HepG2 (cell line): ENCODE data around the gene TTYH1. TPM values are rescaled to one million over a fixed set of nuclear protein-coding genes. Genes with fewer than 3 reads are reported as not detected.

Experiments
- ATAC-seq: fragments of 200-7000 bp; cut with Tn5 transposase; 3 replicates; pipeline ENCODE4 v1.9.1; 2020; ENCODE audit warnings: mild to moderate bottlenecking, moderate library complexity
- BruUV-seq: library from RNA; stranded (reverse); fragments of 400-500 nt; replicated peaks from 2 replicates; lab custom pipeline; 2021; lab: Mats Ljungman, UMichigan
- CTCF ChIA-PET: fragments of 300-600 bp; formaldehyde crosslinking; extraction: SDS; loops from one replicate; lab custom pipeline; 2021; ENCODE audit warnings: low total read pairs, inconsistent platforms, low intra/inter-chr PET ratio; lab: Yijun Ruan, JAX
- POLR2A ChIA-PET: fragments of 350-600 bp; sonication (Branson Sonifier 250); formaldehyde crosslinking; loops from one replicate; lab custom pipeline; 2020; ENCODE audit warnings: antibody characterized with exemption, inconsistent platforms; lab: Yijun Ruan, JAX
- DNase-seq: peaks from one replicate; pipeline ENCODE4 v3.0.0-alpha.2; 2015; ENCODE audit warnings: low spot score
- FAIRE-seq: peaks from 3 replicates; lab custom pipeline; 2011; peaks lifted over from hg19 to GRCh38; lab: Jason Lieb, UNC
- H2AFZ ChIP-seq: one replicate; pipeline ENCODE4 v1.6.1; 2011; ENCODE audit warnings: low read length, inconsistent platforms
- H3K27ac ChIP-seq: fragments of 300-600 bp; 3 replicates; pipeline ENCODE4 v1.8.0; 2011; ENCODE audit warnings: mixed run types, mild to moderate bottlenecking, mixed read lengths, low read length, inconsistent platforms; ENCODE audit not compliant: insufficient read depth; ENCODE audit errors: extremely low read length
- H3K27me3 ChIP-seq, 2 experiments: fragments of 200-600 bp in 1 of 2; 2 replicates in 1 of 2; 3 replicates in 1 of 2; pipeline versions ENCODE4 v1.6.0 to v1.8.0; 2011; ENCODE audit warnings: low read length in 2 of 2, mild to moderate bottlenecking in 2 of 2, moderate library complexity in 2 of 2, inconsistent platforms in 1 of 2; ENCODE audit not compliant: insufficient read depth in 2 of 2, control insufficient read depth in 1 of 2
- H3K36me3 ChIP-seq, 2 experiments: fragments of 200-600 bp in 1 of 2; replicated peaks in 1 of 2; 2 replicates in 1 of 2; 3 replicates in 1 of 2; pipeline versions ENCODE4 v1.5.1 to v1.8.0; 2011; ENCODE audit warnings: low read length in 2 of 2, inconsistent platforms in 1 of 2; ENCODE audit not compliant: insufficient read depth in 2 of 2, control insufficient read depth in 1 of 2
- H3K4me1 ChIP-seq: 2 replicates; pipeline ENCODE4 v1.5.1; 2012; ENCODE audit warnings: low read length, inconsistent platforms; ENCODE audit not compliant: insufficient read depth
- H3K4me2 ChIP-seq: 2 replicates; pipeline ENCODE4 v1.6.0; 2011; ENCODE audit warnings: low read depth, low read length, inconsistent platforms
- H3K4me3 ChIP-seq, 3 experiments: fragments of 200-600 bp in 1 of 3; sonication (generic), shearing (Covaris generic) in 1 of 3; replicated peaks in 1 of 3; 2 replicates each; pipeline ENCODE4 v1.5.1; 2011 to 2016; ENCODE audit warnings: low read length in 3 of 3, inconsistent platforms in 2 of 3, low read depth in 2 of 3, mild to moderate bottlenecking in 2 of 3, control low read depth in 1 of 3, mixed read lengths in 1 of 3; ENCODE audit not compliant: insufficient read depth in 1 of 3
- H3K79me2 ChIP-seq: one replicate; pipeline ENCODE4 v1.6.1; 2011; ENCODE audit warnings: low read length, inconsistent platforms; ENCODE audit not compliant: insufficient read depth
- H3K9ac ChIP-seq: 2 replicates; pipeline ENCODE4 v1.6.0; 2011; ENCODE audit warnings: mild to moderate bottlenecking, low read depth, low read length, inconsistent platforms; ENCODE audit not compliant: insufficient read depth
- H3K9me3 ChIP-seq: 2 replicates; pipeline ENCODE4 v1.5.1; 2012; ENCODE audit warnings: mild to moderate bottlenecking, low read length
- H4K20me1 ChIP-seq: 2 replicates; pipeline ENCODE4 v1.6.0; 2011; ENCODE audit warnings: inconsistent platforms, mild to moderate bottlenecking, low read length, moderate library complexity; ENCODE audit not compliant: insufficient read depth
- BCL6 ChIP-seq: IDR thresholded peaks from 2 replicates; pipeline ENCODE4 v1.6.1; 2016; ENCODE audit warnings: missing genetic modification reagents, missing compliant biosample characterization
- BORCS8-MEF2B ChIP-seq: sonication (generic); formaldehyde crosslinking; IDR thresholded peaks from 2 replicates; pipeline ENCODE4 v1.8.0; 2022; ENCODE audit warnings: mild to moderate bottlenecking, missing genetic modification reagents
- DMAP1 ChIP-seq: IDR thresholded peaks from 2 replicates; pipeline ENCODE4 v1.6.1; 2016
- EHMT2 ChIP-seq: fragments of 200-600 bp; sonication (generic); IDR thresholded peaks from 2 replicates; pipeline ENCODE4 v1.7.0; 2017; ENCODE audit warnings: antibody characterized with exemption, low read depth, low read length, borderline replicate concordance
- JUNB ChIP-seq: sonication (generic); formaldehyde crosslinking; IDR thresholded peaks from 2 replicates; pipeline ENCODE4 v1.8.0; 2022; ENCODE audit warnings: missing genetic modification reagents, mild to moderate bottlenecking, borderline replicate concordance
- KDM5B ChIP-seq: sonication (generic); formaldehyde crosslinking; IDR thresholded peaks from 2 replicates; pipeline ENCODE4 v1.4.0; 2020; ENCODE audit warnings: missing genetic modification reagents, mild to moderate bottlenecking, borderline replicate concordance
- MAZ ChIP-seq, 2 experiments: sonication (generic) in 1 of 2; formaldehyde crosslinking in 1 of 2; IDR thresholded peaks; 2 replicates each; pipeline versions ENCODE4 v1.5.0 to v1.6.1; 2012 to 2020; ENCODE audit warnings: low read depth in 2 of 2, mild to moderate bottlenecking in 2 of 2, borderline replicate concordance in 1 of 2, improper control_type of control experiment in 1 of 2, low read length in 1 of 2, missing genetic modification reagents in 1 of 2, moderate library complexity in 1 of 2
- NFKB2 ChIP-seq: sonication (generic); formaldehyde crosslinking; IDR thresholded peaks from 2 replicates; pipeline ENCODE4 v1.4.0; 2020; ENCODE audit warnings: missing genetic modification reagents, borderline replicate concordance
- PAF1 ChIP-seq: IDR thresholded peaks from 2 replicates; pipeline ENCODE4 v1.6.1; 2016; ENCODE audit warnings: missing genetic modification reagents, missing compliant biosample characterization
- TAF15 ChIP-seq: fragments of 200-400 bp; formaldehyde crosslinking; IDR thresholded peaks from one replicate; pipeline ENCODE4 v1.6.1; 2018; ENCODE audit warnings: mild to moderate bottlenecking, low read depth, low read length; ENCODE audit not compliant: poor library complexity, severe bottlenecking
- THYN1 ChIP-seq: sonication (generic); formaldehyde crosslinking; IDR thresholded peaks from 2 replicates; pipeline ENCODE4 v1.8.1; 2023; ENCODE audit warnings: low read depth, mild to moderate bottlenecking, moderate library complexity, missing genetic modification reagents, borderline replicate concordance
- TMF1 ChIP-seq: sonication (generic); formaldehyde crosslinking; IDR thresholded peaks from 2 replicates; pipeline ENCODE4 v1.8.1; 2022; ENCODE audit warnings: low read depth, missing genetic modification reagents
- ZNF253 ChIP-seq: sonication (generic); formaldehyde crosslinking; IDR thresholded peaks from 2 replicates; pipeline ENCODE4 v1.8.0; 2022; ENCODE audit warnings: mild to moderate bottlenecking, missing genetic modification reagents, borderline replicate concordance
- WGBS: methylation state at CpG from one replicate; pipeline ENCODE4 v1.1.6; 2017; ENCODE audit warnings: low lambda C conversion rate; 5-methylcytosine and 5-hydroxymethylcytosine counted together
- in situ Hi-C: cut with HindIII; loops from 2 replicates; pipeline ENCODE4 v1.10.0; 2017; ENCODE audit warnings: low pct_unique_long_range_greater_than_20kb; ENCODE audit not compliant: extremely low pct_ligation_motif_present
- intact Hi-C: fragments of 100-400 bp; cut with micrococcal nuclease; formaldehyde crosslinking; loops from one replicate; pipeline ENCODE4 v1.10.0; 2022; ENCODE audit not compliant: unreplicated experiment
- polyA plus RNA-seq, 8 experiments: library from polyadenylated mRNA; depleted of rRNA in 3 of 8; stranded (reverse) in 7 of 8; unstranded in 1 of 8; fragments of >200 nt; fragmentation: Illumina TruSeq in 4 of 8; extraction: Trizol in 4 of 8; gene quantifications; 2 replicates each; pipeline versions ENCODE4 v1.2.1 to v1.2.3, GENCODE V29; 2011 to 2016; ENCODE audit warnings: low read depth in 4 of 8, missing spikeins in 1 of 8, mixed read lengths in 1 of 8; ENCODE audit not compliant: insufficient read depth in 1 of 8
- total RNA-seq, 5 experiments: library from RNA; depleted of rRNA; stranded (reverse); fragments of >200 nt; fragmentation: Illumina TruSeq; extraction: Trizol; gene quantifications; 2 replicates each; pipeline ENCODE4 v1.2.3, GENCODE V29; 2016; ENCODE audit warnings: low read depth in 1 of 5
- TF ChIP-seq, protein P1 (sequence below): sonication (generic); formaldehyde crosslinking; IDR thresholded peaks from 2 replicates; pipeline ENCODE4 v1.9.0; 2021; ENCODE audit warnings: missing genetic modification reagents, borderline replicate concordance
- TF ChIP-seq, protein P2 (sequence below): IDR thresholded peaks from 2 replicates; pipeline ENCODE4 v1.6.1; 2016; ENCODE audit warnings: missing compliant biosample characterization, missing genetic modification reagents, borderline replicate concordance

Gene TTYH1
- total and polyA plus RNA-seq, 2 of the 13 experiments (the other 11 are each of a cell fraction or from before 2014, with no cell fraction given) = 6.9 to 19.9 TPM

DNA sequence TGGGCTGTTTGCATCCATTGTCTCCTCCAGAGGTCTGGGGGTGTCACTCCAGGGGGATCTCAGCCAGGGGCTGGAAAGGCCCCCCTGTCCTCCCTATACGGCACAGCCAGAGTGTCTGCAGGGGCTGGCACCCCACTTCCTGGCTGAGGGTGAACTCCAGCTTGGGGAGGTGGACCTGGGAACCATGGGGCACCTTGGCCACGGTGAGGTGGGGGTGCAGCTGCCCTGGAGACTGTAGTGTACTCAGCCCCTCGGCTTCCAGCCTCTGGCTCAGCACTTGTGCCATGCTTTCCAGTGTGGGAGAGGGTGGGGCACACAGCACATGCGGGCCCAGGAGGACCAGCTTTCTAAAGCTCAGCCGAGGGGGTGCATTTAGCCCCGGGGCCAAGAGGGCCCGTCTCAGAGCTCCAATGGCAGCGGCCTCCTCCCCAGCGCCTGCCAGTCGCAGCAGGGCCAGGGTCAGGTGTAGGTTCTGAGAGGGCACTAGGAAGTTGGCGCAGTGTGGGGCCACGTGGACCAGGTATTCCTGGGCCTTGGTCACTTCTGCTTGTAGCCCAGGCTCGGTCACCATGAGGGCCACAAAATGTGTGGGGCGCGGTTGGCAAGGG lies 46.9 kb downstream of the TTYH1 start (continued):
- TF ChIP-seq TAF15 = peak; percentile 26

DNA sequence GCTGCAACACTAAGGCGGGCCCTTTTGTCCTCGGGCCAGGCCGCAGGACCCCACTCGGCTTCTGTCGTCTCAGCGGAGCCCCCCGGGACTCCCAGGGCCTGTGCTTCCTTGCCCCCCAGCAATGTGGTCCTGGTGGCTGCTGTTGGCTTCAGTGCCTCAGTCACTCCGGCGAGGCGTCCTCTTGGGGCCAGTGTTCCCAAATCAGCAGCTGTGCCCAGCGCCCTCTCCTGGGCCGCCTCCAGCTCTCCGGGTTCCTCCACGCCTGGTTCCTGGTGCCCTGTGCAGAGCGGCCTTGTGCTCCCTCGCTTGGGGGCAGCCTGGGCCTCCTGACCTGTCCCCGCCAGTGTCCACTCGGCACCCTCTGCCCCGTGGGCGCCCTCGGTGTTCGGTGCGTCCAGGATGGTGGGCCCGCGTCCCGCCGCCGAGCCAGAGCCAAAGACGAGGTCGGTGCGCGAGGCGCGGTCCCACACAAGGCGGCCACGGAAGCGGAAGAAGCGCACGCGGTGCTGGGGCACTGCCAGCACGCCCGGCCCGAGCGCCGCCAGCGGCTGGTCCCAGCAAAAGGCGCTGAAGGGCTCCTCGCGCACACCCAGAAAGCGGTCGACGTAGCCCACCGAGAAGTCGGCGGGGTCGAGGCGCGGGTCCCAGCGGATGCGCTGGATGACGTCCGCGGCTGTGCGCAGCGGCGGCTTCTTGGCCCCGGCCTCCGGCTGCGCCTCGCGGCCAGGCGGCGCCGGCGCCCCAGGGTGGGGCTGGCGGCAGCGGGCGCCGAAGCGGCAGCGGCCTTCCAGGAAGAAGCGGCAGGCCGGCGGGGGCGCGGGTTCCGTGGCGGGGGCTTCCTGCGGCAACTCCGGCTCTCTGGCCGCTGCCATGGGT lies 47.6 kb downstream of the TTYH1 start:
- no TSS peak for BruUV-seq
- TF ChIP-seq PAF1 (CRISPR knock-in tag) = peak; percentile 91; the same call in 1 of the 2 replicates
- peak; percentile 61; the same call in 1 of the 2 replicates for TF ChIP-seq NFKB2 (CRISPR knock-in tag)
- TF ChIP-seq THYN1 (CRISPR knock-in tag) = no peak
- TF ChIP-seq, protein P1, sequence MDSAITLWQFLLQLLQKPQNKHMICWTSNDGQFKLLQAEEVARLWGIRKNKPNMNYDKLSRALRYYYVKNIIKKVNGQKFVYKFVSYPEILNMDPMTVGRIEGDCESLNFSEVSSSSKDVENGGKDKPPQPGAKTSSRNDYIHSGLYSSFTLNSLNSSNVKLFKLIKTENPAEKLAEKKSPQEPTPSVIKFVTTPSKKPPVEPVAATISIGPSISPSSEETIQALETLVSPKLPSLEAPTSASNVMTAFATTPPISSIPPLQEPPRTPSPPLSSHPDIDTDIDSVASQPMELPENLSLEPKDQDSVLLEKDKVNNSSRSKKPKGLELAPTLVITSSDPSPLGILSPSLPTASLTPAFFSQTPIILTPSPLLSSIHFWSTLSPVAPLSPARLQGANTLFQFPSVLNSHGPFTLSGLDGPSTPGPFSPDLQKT (CRISPR knock-in tag) = 0 out of 2 replicates have a peak, but pooled peaks have one; percentile 23
- peak; percentile 75; the same call in 1 of the 2 replicates for TF ChIP-seq KDM5B (CRISPR knock-in tag)
- peak; percentile 79 for TF ChIP-seq DMAP1 (CRISPR knock-in tag)
- no peak for TF ChIP-seq MAZ (IDR thresholded peaks at IDR 0.05; ENCODE audit: borderline replicate concordance, low read depth, low read length)
- TF ChIP-seq MAZ (CRISPR knock-in tag; IDR thresholded peaks at IDR 0.05; ENCODE audit: low read depth) = peak; percentile 87
- TF ChIP-seq, protein P2, sequence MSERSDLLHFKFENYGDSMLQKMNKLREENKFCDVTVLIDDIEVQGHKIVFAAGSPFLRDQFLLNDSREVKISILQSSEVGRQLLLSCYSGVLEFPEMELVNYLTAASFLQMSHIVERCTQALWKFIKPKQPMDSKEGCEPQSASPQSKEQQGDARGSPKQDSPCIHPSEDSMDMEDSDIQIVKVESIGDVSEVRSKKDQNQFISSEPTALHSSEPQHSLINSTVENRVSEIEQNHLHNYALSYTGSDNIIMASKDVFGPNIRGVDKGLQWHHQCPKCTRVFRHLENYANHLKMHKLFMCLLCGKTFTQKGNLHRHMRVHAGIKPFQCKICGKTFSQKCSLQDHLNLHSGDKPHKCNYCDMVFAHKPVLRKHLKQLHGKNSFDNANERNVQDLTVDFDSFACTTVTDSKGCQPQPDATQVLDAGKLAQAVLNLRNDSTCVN (CRISPR knock-in tag) = no peak
- no peak for TF ChIP-seq JUNB
- 0 out of 2 replicates have a peak, but pooled peaks have one; percentile 10 for TF ChIP-seq BCL6 (CRISPR knock-in tag)
- no peak for TF ChIP-seq BORCS8-MEF2B
- peak; percentile 19; the same call in 1 of the 2 replicates for TF ChIP-seq TMF1
- TF ChIP-seq EHMT2 = no peak
- peak; percentile 75; the same call in 1 of the 2 replicates for TF ChIP-seq ZNF253

More for the DNA sequence above, 47.6 kb downstream of the TTYH1 start:
- H4K20me1 ChIP-seq = peaks cover 10% of the 10 kb centered on the region; the same call in 1 of the 2 replicates
- ChIA-PET POLR2A (interaction anchor here (0.6 to 3.5 kb wide), 11 partner anchors 9 to 326 kb away, joined by 3 to 67 read pairs (median 7); partner anchors contain the start of genes CDC42EP5, CNOT3, LENG8 and MBOAT7), CTCF (no interaction called here)
- WGBS = no CpG with 5 or more reads among the region's 91 CpGs
- no peak overlapping the region for H2AFZ ChIP-seq
- FAIRE-seq (no peak), ATAC-seq (peak; percentile 36), DNase-seq (peak; percentile 54)
- intact Hi-C loops = loop anchor here (2.0 kb wide), 1 partner anchor 14 kb away; the partner anchor contains the start of gene LENG8
- H3K4me3 ChIP-seq = peak overlapping the region; percentile 61 to 80 (median 77)
- H3K4me2 ChIP-seq = peak overlapping the region; percentile 94
- peaks cover 12% of the 10 kb centered on the region for H3K79me2 ChIP-seq
- H3K9ac ChIP-seq = peak overlapping the region; percentile 91
- H3K27ac ChIP-seq = peak overlapping the region; percentile 96
- H3K4me1 ChIP-seq = peaks cover 21% of the 10 kb centered on the region
- in situ Hi-C loops = no loop called here
- H3K9me3 ChIP-seq = no peaks in the 10 kb centered on the region
- no peaks in the 10 kb centered on the region for H3K27me3 ChIP-seq
- peaks cover 15 to 28% of the 10 kb centered on the region in 2 experiments for H3K36me3 ChIP-seq
